HEK293 (cell line): ENCODE data around the gene SEMA4B.

Experiments used
- CTCF ChIA-PET: fragments of 350-600 bp; formaldehyde crosslinking; extraction: SDS; loops from one replicate; lab custom pipeline; 2021; ENCODE audit warnings: antibody characterized with exemption; lab: Yijun Ruan, JAX
- POLR2A ChIA-PET: fragments of 300-600 bp; formaldehyde crosslinking; extraction: SDS; loops from one replicate; lab custom pipeline; 2020; ENCODE audit warnings: antibody characterized with exemption, inconsistent platforms; lab: Yijun Ruan, JAX
- H3K27ac ChIP-seq: fragments of 200-500 bp; sonication (Bioruptor generic); 2 replicates; pipeline ENCODE4 v1.5.1; 2014; ENCODE audit warnings: low read depth, low read length, control low read depth, inconsistent platforms; ENCODE audit errors: extremely low read depth
- H3K36me3 ChIP-seq, 2 experiments: fragments of 200-500 bp in 1 of 2; sonication (Bioruptor generic) in 1 of 2; 1 replicate in 1 of 2; 2 replicates in 1 of 2; pipeline ENCODE4 v1.5.1; 2014 to 2017; ENCODE audit warnings: inconsistent platforms in 2 of 2, low read length in 2 of 2; ENCODE audit not compliant: control insufficient read depth in 2 of 2, insufficient read depth in 1 of 2
- H3K4me1 ChIP-seq: fragments of 200-500 bp; sonication (Bioruptor generic); 2 replicates; pipeline ENCODE4 v1.5.1; 2014; ENCODE audit warnings: mild to moderate bottlenecking, low read length, inconsistent platforms; ENCODE audit not compliant: control insufficient read depth, insufficient read depth
- H3K4me3 ChIP-seq: 2 replicates; pipeline ENCODE4 v1.5.1; 2011; ENCODE audit warnings: low read depth, mild to moderate bottlenecking, control low read depth, low read length, moderate library complexity
- H3K9me3 ChIP-seq: fragments of 200-500 bp; sonication (Bioruptor generic); 2 replicates; pipeline ENCODE4 v1.5.1; 2014; ENCODE audit warnings: low read depth, low read length, inconsistent platforms; ENCODE audit not compliant: control insufficient read depth, insufficient read depth
- GLIS2 ChIP-seq: fragments of 450-650 bp; formaldehyde crosslinking; IDR thresholded peaks from 2 replicates; pipeline ENCODE4 v1.5.1; 2016; ENCODE audit warnings: missing biosample characterization, missing genetic modification characterization
- HOXC10 ChIP-seq: sonication (generic); formaldehyde crosslinking; IDR thresholded peaks from 2 replicates; pipeline ENCODE4 v1.8.1; 2023; ENCODE audit warnings: mild to moderate bottlenecking, missing genetic modification reagents
- HOXD13 ChIP-seq: sonication (generic); formaldehyde crosslinking; IDR thresholded peaks from 2 replicates; pipeline ENCODE4 v1.8.0; 2022; ENCODE audit warnings: missing genetic modification reagents, borderline replicate concordance
- KLF16 ChIP-seq: fragments of 450-650 bp; formaldehyde crosslinking; IDR thresholded peaks from 2 replicates; pipeline ENCODE4 v1.5.1; 2017; ENCODE audit warnings: missing biosample characterization, missing genetic modification characterization
- PRDM1 ChIP-seq: fragments of 450-650 bp; formaldehyde crosslinking; IDR thresholded peaks from 2 replicates; pipeline ENCODE4; 2016; ENCODE audit warnings: missing biosample characterization, missing genetic modification characterization
- WT1 ChIP-seq: fragments of 450-650 bp; formaldehyde crosslinking; IDR thresholded peaks from 2 replicates; pipeline ENCODE4 v1.5.1; 2016; ENCODE audit warnings: missing biosample characterization, missing genetic modification characterization
- ZBTB17 ChIP-seq: fragments of 450-650 bp; formaldehyde crosslinking; IDR thresholded peaks from 2 replicates; pipeline ENCODE4 v1.5.1; 2016; ENCODE audit warnings: missing biosample characterization, missing genetic modification characterization
- ZNF169 ChIP-seq: fragments of 450-650 bp; formaldehyde crosslinking; IDR thresholded peaks from 2 replicates; pipeline ENCODE4 v1.5.1; 2016; ENCODE audit warnings: missing biosample characterization, missing genetic modification characterization
- ZNF174 ChIP-seq: fragments of 450-650 bp; formaldehyde crosslinking; IDR thresholded peaks from 2 replicates; pipeline ENCODE4 v1.5.0; 2017; ENCODE audit warnings: missing biosample characterization, mild to moderate bottlenecking, missing genetic modification characterization
- ZNF214 ChIP-seq: fragments of 450-650 bp; formaldehyde crosslinking; IDR thresholded peaks from 2 replicates; pipeline ENCODE4 v1.5.1; 2017; ENCODE audit warnings: missing biosample characterization, mild to moderate bottlenecking, missing genetic modification characterization, borderline replicate concordance
- ZNF302 ChIP-seq: fragments of 450-650 bp; formaldehyde crosslinking; IDR thresholded peaks from 2 replicates; pipeline ENCODE4 v1.5.1; 2016; ENCODE audit warnings: missing biosample characterization, missing genetic modification characterization, low read depth
- ZNF335 ChIP-seq: fragments of 450-650 bp; formaldehyde crosslinking; conservative IDR thresholded peaks from 2 replicates; pipeline ENCODE4 v1.5.1; 2016; ENCODE audit warnings: missing biosample characterization, missing genetic modification characterization
- ZNF394 ChIP-seq: fragments of 450-650 bp; formaldehyde crosslinking; IDR thresholded peaks from 2 replicates; pipeline ENCODE4 v1.5.1; 2016; ENCODE audit warnings: missing biosample characterization, missing genetic modification characterization, mild to moderate bottlenecking, moderate library complexity, borderline replicate concordance
- ZNF416 ChIP-seq: fragments of 450-650 bp; formaldehyde crosslinking; IDR thresholded peaks from 2 replicates; pipeline ENCODE4 v1.5.1; 2016; ENCODE audit warnings: missing biosample characterization, missing genetic modification characterization
- ZNF426 ChIP-seq: fragments of 450-650 bp; formaldehyde crosslinking; IDR thresholded peaks from 2 replicates; pipeline ENCODE4 v1.5.1; 2017; ENCODE audit warnings: missing biosample characterization, missing genetic modification characterization, mild to moderate bottlenecking, inconsistent platforms, moderate library complexity
- ZNF449 ChIP-seq: fragments of 450-650 bp; formaldehyde crosslinking; IDR thresholded peaks from 2 replicates; pipeline ENCODE4 v1.5.1; 2017; ENCODE audit warnings: missing biosample characterization, mild to moderate bottlenecking, missing genetic modification characterization, moderate library complexity
- ZNF544 ChIP-seq: fragments of 450-650 bp; formaldehyde crosslinking; IDR thresholded peaks from 2 replicates; pipeline ENCODE4 v1.5.0; 2017; ENCODE audit warnings: missing biosample characterization, missing genetic modification characterization
- ZNF600 ChIP-seq: fragments of 450-650 bp; formaldehyde crosslinking; IDR thresholded peaks from 2 replicates; pipeline ENCODE4 v1.5.1; 2016; ENCODE audit warnings: missing biosample characterization, missing genetic modification characterization
- ZNF621 ChIP-seq: fragments of 450-650 bp; formaldehyde crosslinking; IDR thresholded peaks from 2 replicates; pipeline ENCODE4 v1.5.1; 2017; ENCODE audit warnings: missing biosample characterization, missing genetic modification characterization
- ZNF624 ChIP-seq: fragments of 450-650 bp; formaldehyde crosslinking; IDR thresholded peaks from 2 replicates; pipeline ENCODE4 v1.5.1; 2017; ENCODE audit warnings: missing biosample characterization, missing genetic modification characterization
- ZNF843 ChIP-seq: fragments of 450-650 bp; formaldehyde crosslinking; IDR thresholded peaks from 2 replicates; pipeline ENCODE4 v1.5.1; 2016; ENCODE audit warnings: missing biosample characterization, missing genetic modification characterization
- TF ChIP-seq, protein P1 (sequence below): fragments of 450-650 bp; formaldehyde crosslinking; IDR thresholded peaks from 2 replicates; pipeline ENCODE4 v1.5.1; 2016; ENCODE audit warnings: missing biosample characterization, missing genetic modification characterization
- TF ChIP-seq, protein P2 (sequence below): fragments of 450-650 bp; formaldehyde crosslinking; IDR thresholded peaks from 2 replicates; pipeline ENCODE4 v1.5.1; 2016; ENCODE audit warnings: missing biosample characterization, missing genetic modification characterization

SEMA4B gene

GRCh38 chr15:90178468-90179435, 22.4 kb upstream of the SEMA4B start:
- H3K9me3 ChIP-seq, result no peaks in the 10 kb centered on the region
- no peak overlapping the region for H3K27ac ChIP-seq
- no peak overlapping the region for H3K4me3 ChIP-seq
- H3K4me1 ChIP-seq, result 0 out of 2 replicates have a peak, but pooled peaks cover under 1% of the 10 kb centered on the region
- CTCF ChIA-PET, result interaction anchor here (0.8 kb wide), 1 partner anchor 123 kb away, joined by 3 read pairs; no protein-coding TSS in a partner anchor
- POLR2A ChIA-PET, result no interaction called here
- TF ChIP-seq PRDM1 (peak; percentile 53; the same call in 1 of the 2 replicates), ZNF169 (tag by site-specific recombination) (no peak)
- H3K36me3 ChIP-seq, result no peaks in the 10 kb centered on the region

DNA sequence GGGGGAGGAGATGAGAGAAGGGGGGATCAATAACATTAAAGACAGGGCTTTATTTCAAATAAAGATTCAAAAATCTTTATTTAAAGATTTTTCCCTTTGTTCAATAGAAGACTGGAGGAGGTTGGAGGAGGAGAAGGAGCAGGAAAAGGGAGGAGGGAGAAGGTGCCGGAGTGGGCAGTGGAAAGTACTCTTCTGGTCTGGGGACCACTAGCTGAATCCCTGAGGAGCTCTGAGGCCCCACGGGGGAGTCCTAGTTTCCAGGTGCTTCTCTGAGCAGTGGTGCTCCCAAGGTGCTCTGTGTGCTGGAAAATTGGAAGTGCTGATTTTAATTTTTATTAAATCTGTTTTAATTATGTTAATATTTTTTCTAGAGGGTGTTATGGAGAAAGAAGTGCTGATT, 19.4 kb upstream of the SEMA4B start:
- ChIA-PET POLR2A (interaction anchor here (0.9 to 1.7 kb wide), 2 partner anchors 20 to 67 kb away, joined by 3 to 9 read pairs; partner anchors contain the start of gene SEMA4B), CTCF (interaction anchor here (0.9 to 2.0 kb wide), 3 partner anchors 23 to 40 kb away, joined by 4 to 9 read pairs (median 5); no protein-coding TSS in a partner anchor)
- H3K27ac ChIP-seq, result no peak overlapping the region
- no peaks in the 10 kb centered on the region for H3K36me3 ChIP-seq
- H3K4me3 ChIP-seq, result no peak overlapping the region
- no peaks in the 10 kb centered on the region for H3K9me3 ChIP-seq
- TF ChIP-seq ZNF335 (tag by site-specific recombination) (peak; percentile 45), KLF16 (tag by site-specific recombination) (no peak), ZNF174 (tag by site-specific recombination) (no peak), WT1 (tag by site-specific recombination) (no peak), ZNF600 (tag by site-specific recombination) (peak; percentile 18; the same call in 1 of the 2 replicates), ZNF544 (tag by site-specific recombination) (no peak)
- TF ChIP-seq, all 188 proteins: peak for 2
- peaks cover 10% of the 10 kb centered on the region for H3K4me1 ChIP-seq

- ChIA-PET CTCF (interaction anchor here (0.6 to 1.1 kb wide), 5 partner anchors 13 to 494 kb away, joined by 3 to 6 read pairs (median 3); partner anchors contain the start of genes PEX11A and WDR93), POLR2A (interaction anchor here (0.6 to 1.5 kb wide), 4 partner anchors 16 to 916 kb away, joined by 3 to 6 read pairs (median 4); partner anchors contain the start of genes SEMA4B and SV2B)
- H3K9me3 ChIP-seq, result no peaks in the 10 kb centered on the region
- H3K36me3 ChIP-seq, result no peaks in the 10 kb centered on the region
- peaks cover 10% of the 10 kb centered on the region for H3K4me1 ChIP-seq
- peak overlapping the region; percentile 44; the same call in 1 of the 2 replicates for H3K27ac ChIP-seq
- peak overlapping the region; percentile 88 for H3K4me3 ChIP-seq
- TF ChIP-seq ZBTB17 (tag by site-specific recombination), result no peak; the same call in 1 of the 2 replicates
- TF ChIP-seq, protein P1, sequence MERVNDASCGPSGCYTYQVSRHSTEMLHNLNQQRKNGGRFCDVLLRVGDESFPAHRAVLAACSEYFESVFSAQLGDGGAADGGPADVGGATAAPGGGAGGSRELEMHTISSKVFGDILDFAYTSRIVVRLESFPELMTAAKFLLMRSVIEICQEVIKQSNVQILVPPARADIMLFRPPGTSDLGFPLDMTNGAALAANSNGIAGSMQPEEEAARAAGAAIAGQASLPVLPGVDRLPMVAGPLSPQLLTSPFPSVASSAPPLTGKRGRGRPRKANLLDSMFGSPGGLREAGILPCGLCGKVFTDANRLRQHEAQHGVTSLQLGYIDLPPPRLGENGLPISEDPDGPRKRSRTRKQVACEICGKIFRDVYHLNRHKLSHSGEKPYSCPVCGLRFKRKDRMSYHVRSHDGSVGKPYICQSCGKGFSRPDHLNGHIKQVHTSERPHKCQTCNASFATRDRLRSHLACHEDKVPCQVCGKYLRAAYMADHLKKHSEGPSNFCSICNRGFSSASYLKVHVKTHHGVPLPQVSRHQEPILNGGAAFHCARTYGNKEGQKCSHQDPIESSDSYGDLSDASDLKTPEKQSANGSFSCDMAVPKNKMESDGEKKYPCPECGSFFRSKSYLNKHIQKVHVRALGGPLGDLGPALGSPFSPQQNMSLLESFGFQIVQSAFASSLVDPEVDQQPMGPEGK (tag by site-specific recombination), result peak; percentile 84; the same call in 1 of the 2 replicates
- no peak; the same call in 1 of the 2 replicates for TF ChIP-seq GLIS2
- TF ChIP-seq HOXC10, result no peak
- TF ChIP-seq ZNF214 (tag by site-specific recombination), result no peak
- no peak for TF ChIP-seq ZNF843 (tag by site-specific recombination)
- TF ChIP-seq ZNF624 (tag by site-specific recombination), result no peak
- TF ChIP-seq ZNF426 (tag by site-specific recombination), result no peak
- TF ChIP-seq HOXD13, result no peak
- TF ChIP-seq ZNF621, result no peak
- TF ChIP-seq ZNF169 (tag by site-specific recombination), result no peak
- TF ChIP-seq ZNF302, result no peak
- no peak for TF ChIP-seq ZNF449
- TF ChIP-seq, protein P2, sequence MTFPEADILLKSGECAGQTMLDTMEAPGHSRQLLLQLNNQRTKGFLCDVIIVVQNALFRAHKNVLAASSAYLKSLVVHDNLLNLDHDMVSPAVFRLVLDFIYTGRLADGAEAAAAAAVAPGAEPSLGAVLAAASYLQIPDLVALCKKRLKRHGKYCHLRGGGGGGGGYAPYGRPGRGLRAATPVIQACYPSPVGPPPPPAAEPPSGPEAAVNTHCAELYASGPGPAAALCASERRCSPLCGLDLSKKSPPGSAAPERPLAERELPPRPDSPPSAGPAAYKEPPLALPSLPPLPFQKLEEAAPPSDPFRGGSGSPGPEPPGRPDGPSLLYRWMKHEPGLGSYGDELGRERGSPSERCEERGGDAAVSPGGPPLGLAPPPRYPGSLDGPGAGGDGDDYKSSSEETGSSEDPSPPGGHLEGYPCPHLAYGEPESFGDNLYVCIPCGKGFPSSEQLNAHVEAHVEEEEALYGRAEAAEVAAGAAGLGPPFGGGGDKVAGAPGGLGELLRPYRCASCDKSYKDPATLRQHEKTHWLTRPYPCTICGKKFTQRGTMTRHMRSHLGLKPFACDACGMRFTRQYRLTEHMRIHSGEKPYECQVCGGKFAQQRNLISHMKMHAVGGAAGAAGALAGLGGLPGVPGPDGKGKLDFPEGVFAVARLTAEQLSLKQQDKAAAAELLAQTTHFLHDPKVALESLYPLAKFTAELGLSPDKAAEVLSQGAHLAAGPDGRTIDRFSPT (tag by site-specific recombination), result no peak
- TF ChIP-seq ZNF416 (tag by site-specific recombination), result no peak
- no peak for TF ChIP-seq ZNF394 (tag by site-specific recombination)
Measured at GRCh38 chr15:90184119-90184785, 16.9 kb upstream of the SEMA4B start.
